ENCODE measurements around the gene WDR81. TPM values are rescaled to one million over a fixed set of nuclear protein-coding genes. Genes with fewer than 3 reads are reported as not detected.
"Not testable (repeated sequence)": the region's sequence is repeated elsewhere in the genome, so short reads cannot be mapped to it uniquely, and the experiment has no call there.

Gene WDR81
- total RNA-seq, 1 experiment from 2014 or later = 20.5 TPM

DNA sequence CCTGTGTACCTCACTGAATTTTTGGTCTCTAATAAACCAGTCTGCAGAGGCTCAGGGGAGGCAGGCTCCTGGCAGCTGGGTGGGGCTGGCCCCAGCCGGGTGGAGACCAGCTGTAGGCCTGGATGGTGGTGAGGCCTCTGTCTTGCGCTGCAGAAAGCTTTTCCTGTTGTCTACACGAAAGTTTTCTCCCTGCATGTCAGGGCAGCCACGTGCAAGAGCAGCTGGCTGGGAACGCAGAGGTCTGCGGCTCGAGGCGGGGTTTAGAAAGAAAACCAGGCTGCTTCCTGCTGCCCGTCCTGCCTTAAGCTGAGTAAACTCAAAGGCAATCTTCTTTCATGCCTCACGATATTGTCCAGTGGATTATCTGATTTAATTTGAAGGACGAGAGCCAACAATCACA, 39.8 kb downstream of the WDR81 start:
- H3K27me3 ChIP-seq (ENCODE audit: insufficient read depth, low read depth) = no peaks in the 10 kb centered on the region
- H3K9me3 ChIP-seq (ENCODE audit: insufficient read depth, low read depth) = no peaks in the 10 kb centered on the region
- ChIA-PET CTCF (no interaction called here), POLR2A (ENCODE audit: unreplicated experiment) (no interaction called here)
- TF ChIP-seq CTCF (conservative IDR thresholded peaks at IDR 0.05) (no peak), EZH2 (IDR thresholded peaks at IDR 0.05; ENCODE audit: low read depth) (no peak)
- no peaks in the 10 kb centered on the region for H3K36me3 ChIP-seq (ENCODE audit: low read depth)
- no peak overlapping the region for H3K4me3 ChIP-seq
- no TSS peak for BruUV-seq (replicated peaks)
- H3K4me1 ChIP-seq (replicated peaks; ENCODE audit: insufficient read depth) = no peaks in the 10 kb centered on the region
- intact Hi-C loops (cut with micrococcal nuclease; ENCODE audit: unreplicated experiment) = no loop called here
- H3K79me2 ChIP-seq (ENCODE audit: low read depth) = no peaks in the 10 kb centered on the region
- H4K20me1 ChIP-seq (ENCODE audit: insufficient read depth) = no peaks in the 10 kb centered on the region
- H3K9me2 ChIP-seq (ENCODE audit: insufficient read depth) = no peaks in the 10 kb centered on the region
- no peak for DNase-seq
- H3K4me2 ChIP-seq = no peak overlapping the region
- no peak overlapping the region for H3K27ac ChIP-seq
- no peaks in the 10 kb centered on the region for H3F3A ChIP-seq (ENCODE audit: insufficient read depth, low read depth)
- no peak overlapping the region for H2AFZ ChIP-seq

DNA sequence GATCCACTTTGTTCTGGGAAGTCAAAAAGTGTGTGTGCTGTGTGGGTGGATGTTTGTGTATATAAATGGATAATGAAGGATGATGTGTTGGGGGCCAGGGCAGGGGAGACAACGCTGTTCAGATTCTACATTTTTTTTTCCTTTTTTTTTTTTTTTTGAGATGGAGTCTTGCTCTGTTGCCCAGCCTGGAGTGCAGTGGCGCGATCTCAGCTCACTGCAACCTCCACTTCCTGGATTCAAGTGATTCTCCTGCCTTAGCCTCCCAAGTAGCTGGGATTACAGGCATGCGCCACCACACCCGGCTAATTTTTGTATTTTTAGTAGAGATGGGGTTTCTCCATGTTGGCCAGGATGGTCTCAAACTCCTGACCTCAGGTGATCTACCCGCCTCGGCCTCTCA, 40.2 kb downstream of the WDR81 start:
- H3K79me2 ChIP-seq (ENCODE audit: low read depth); H2AFZ ChIP-seq; CTCF ChIA-PET; POLR2A ChIA-PET (ENCODE audit: unreplicated experiment); H3K4me2 ChIP-seq; H3K27ac ChIP-seq; H3K4me3 ChIP-seq; intact Hi-C loops (cut with micrococcal nuclease; ENCODE audit: unreplicated experiment); H3F3A ChIP-seq (ENCODE audit: insufficient read depth, low read depth); H3K9me2 ChIP-seq (ENCODE audit: insufficient read depth); H3K4me1 ChIP-seq (replicated peaks; ENCODE audit: insufficient read depth); H4K20me1 ChIP-seq (ENCODE audit: insufficient read depth); BruUV-seq (replicated peaks); H3K27me3 ChIP-seq (ENCODE audit: insufficient read depth, low read depth); H3K9me3 ChIP-seq (ENCODE audit: insufficient read depth, low read depth); DNase-seq; H3K36me3 ChIP-seq (ENCODE audit: low read depth): not testable (repeated sequence)

DNA sequence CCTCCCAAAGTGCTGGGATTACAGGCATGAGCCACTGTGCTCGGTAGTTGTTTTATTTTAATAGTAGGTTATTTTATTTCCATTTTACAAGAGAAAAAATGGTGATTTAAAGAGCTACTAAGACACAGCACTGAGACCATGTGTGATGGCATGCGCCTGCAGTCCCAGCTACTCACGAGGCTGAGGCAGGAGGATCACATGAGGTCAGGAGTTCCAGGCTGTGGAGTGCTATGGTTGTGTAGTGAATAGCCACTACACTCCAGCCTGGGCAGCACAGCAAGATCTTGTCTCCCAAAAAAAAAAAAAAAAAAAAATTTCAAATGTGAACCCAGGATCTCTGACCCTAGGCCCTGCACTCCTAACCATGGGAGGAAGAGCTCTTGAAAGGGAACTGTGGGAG, 41.1 kb downstream of the WDR81 start:
- no peaks in the 10 kb centered on the region for H3K27me3 ChIP-seq (ENCODE audit: insufficient read depth, low read depth)
- ChIA-PET POLR2A (ENCODE audit: unreplicated experiment) (interaction anchor here (0.6 to 0.7 kb wide), 2 partner anchors 42 to 356 kb away, joined by 5 to 14 read pairs; no protein-coding TSS in a partner anchor), CTCF (interaction anchor here (0.6 to 0.7 kb wide), 2 partner anchors 18 to 511 kb away, joined by 8 to 9 read pairs; no protein-coding TSS in a partner anchor)
- H3K4me1 ChIP-seq (replicated peaks; ENCODE audit: insufficient read depth) = peaks cover 6% of the 10 kb centered on the region; the same call in 1 of the 2 replicates
- H2AFZ ChIP-seq = no peak overlapping the region
- intact Hi-C loops (cut with micrococcal nuclease; ENCODE audit: unreplicated experiment) = no loop called here
- H3K9me2 ChIP-seq (ENCODE audit: insufficient read depth) = no peaks in the 10 kb centered on the region
- no TSS peak for BruUV-seq (replicated peaks)
- TF ChIP-seq CTCF (conservative IDR thresholded peaks at IDR 0.05) = no peak
- no peak for TF ChIP-seq EZH2 (IDR thresholded peaks at IDR 0.05; ENCODE audit: low read depth)
- H3K9me3 ChIP-seq (ENCODE audit: insufficient read depth, low read depth) = no peaks in the 10 kb centered on the region
- H3K79me2 ChIP-seq (ENCODE audit: low read depth) = no peaks in the 10 kb centered on the region
- H4K20me1 ChIP-seq (ENCODE audit: insufficient read depth) = no peaks in the 10 kb centered on the region
- H3K4me2 ChIP-seq = no peak overlapping the region
- H3F3A ChIP-seq (ENCODE audit: insufficient read depth, low read depth) = no peaks in the 10 kb centered on the region
- no peak overlapping the region for H3K4me3 ChIP-seq
- DNase-seq = no peak
- no peak overlapping the region for H3K27ac ChIP-seq
- no peaks in the 10 kb centered on the region for H3K36me3 ChIP-seq (ENCODE audit: low read depth)
